ENCODE measurements around the gene STAT5A. TPM values are rescaled to one million over a fixed set of nuclear protein-coding genes. Genes with fewer than 3 reads are reported as not detected.

The STAT5A gene
- total and polyA plus RNA-seq, 9 of the 15 experiments (the other 6 are each of a cell fraction or from before 2014, with no cell fraction given) = 79.9 to 415 (median 196) TPM

DNA sequence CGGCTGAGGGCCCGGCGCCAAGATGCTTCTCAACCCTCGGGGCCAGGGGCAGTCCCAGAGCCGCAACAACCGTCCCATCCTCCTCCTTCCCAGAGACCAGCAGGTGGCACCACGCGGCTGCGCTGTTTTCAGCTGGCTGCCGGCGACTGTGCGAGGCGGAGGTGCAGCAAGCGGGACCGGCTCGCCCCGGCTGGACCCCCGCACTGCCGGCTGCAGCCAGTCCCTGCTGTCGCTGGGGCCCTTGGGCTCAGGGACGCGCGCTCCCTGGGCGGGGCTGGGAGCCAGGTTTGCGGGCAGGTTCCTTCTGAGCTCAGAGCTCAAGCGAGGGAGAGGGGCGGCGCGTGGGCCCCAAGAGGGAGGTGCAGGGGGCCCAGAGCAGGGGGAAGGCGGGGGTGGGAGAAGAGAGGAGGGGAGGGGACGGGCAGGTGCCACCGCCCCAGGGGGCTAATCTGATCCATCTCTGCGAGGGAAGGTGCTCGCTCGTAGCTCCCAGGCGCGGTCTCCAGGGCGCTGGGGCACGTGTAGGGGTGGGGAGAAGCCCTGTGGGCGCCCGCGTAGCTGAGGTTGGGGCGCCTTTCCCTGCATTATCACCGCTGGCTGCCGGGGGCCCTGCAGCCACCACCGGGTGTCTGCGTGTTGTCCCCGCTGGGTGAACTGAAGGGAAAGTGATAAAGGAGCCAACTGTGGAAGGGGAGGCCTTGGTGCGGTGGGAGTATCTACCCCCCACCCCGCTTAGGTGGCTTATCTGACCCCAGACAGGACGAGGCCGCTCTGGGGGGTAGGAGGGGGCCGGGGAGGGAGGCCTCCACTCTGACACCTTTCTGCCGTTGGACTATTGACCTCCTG is 24.2 kb downstream of the STAT5A start (continued):
- TF ChIP-seq, protein P1, sequence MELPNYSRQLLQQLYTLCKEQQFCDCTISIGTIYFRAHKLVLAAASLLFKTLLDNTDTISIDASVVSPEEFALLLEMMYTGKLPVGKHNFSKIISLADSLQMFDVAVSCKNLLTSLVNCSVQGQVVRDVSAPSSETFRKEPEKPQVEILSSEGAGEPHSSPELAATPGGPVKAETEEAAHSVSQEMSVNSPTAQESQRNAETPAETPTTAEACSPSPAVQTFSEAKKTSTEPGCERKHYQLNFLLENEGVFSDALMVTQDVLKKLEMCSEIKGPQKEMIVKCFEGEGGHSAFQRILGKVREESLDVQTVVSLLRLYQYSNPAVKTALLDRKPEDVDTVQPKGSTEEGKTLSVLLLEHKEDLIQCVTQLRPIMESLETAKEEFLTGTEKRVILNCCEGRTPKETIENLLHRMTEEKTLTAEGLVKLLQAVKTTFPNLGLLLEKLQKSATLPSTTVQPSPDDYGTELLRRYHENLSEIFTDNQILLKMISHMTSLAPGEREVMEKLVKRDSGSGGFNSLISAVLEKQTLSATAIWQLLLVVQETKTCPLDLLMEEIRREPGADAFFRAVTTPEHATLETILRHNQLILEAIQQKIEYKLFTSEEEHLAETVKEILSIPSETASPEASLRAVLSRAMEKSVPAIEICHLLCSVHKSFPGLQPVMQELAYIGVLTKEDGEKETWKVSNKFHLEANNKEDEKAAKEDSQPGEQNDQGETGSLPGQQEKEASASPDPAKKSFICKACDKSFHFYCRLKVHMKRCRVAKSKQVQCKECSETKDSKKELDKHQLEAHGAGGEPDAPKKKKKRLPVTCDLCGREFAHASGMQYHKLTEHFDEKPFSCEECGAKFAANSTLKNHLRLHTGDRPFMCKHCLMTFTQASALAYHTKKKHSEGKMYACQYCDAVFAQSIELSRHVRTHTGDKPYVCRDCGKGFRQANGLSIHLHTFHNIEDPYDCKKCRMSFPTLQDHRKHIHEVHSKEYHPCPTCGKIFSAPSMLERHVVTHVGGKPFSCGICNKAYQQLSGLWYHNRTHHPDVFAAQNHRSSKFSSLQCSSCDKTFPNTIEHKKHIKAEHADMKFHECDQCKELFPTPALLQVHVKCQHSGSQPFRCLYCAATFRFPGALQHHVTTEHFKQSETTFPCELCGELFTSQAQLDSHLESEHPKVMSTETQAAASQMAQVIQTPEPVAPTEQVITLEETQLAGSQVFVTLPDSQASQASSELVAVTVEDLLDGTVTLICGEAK (IDR thresholded peaks at IDR 0.05) = no peak
- TF ChIP-seq, protein P1 (CRISPR knock-in tag; IDR thresholded peaks at IDR 0.05) = no peak
- TF ChIP-seq CREBBP (IDR thresholded peaks at IDR 0.05; ENCODE audit: low read depth, low read length) (no peak), ZNF561 (CRISPR knock-in tag; conservative IDR thresholded peaks at IDR 0.05) (peak; percentile 23; the same call in 1 of the 2 replicates), ZNF696 (CRISPR knock-in tag; conservative IDR thresholded peaks at IDR 0.05) (no peak), POLR2B (IDR thresholded peaks at IDR 0.05; ENCODE audit: low read depth, partially characterized antibody) (peak; percentile 72), NCOA2 (IDR thresholded peaks at IDR 0.05; ENCODE audit: partially characterized antibody in 2 of 2) (peak in 1 of 2 experiments; percentile 89), SMAD1 (IDR thresholded peaks at IDR 0.05; ENCODE audit: low read depth, low read length, partially characterized antibody) (peak; percentile 94), RFX1 (IDR thresholded peaks at IDR 0.05) (no peak), SREBF2 (CRISPR knock-in tag; IDR thresholded peaks at IDR 0.05) (no peak), TEAD2 (tag; IDR thresholded peaks at IDR 0.05) (no peak)
- TF ChIP-seq, protein P2, sequence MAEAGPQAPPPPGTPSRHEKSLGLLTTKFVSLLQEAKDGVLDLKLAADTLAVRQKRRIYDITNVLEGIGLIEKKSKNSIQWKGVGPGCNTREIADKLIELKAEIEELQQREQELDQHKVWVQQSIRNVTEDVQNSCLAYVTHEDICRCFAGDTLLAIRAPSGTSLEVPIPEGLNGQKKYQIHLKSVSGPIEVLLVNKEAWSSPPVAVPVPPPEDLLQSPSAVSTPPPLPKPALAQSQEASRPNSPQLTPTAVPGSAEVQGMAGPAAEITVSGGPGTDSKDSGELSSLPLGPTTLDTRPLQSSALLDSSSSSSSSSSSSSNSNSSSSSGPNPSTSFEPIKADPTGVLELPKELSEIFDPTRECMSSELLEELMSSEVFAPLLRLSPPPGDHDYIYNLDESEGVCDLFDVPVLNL (CRISPR knock-in tag; IDR thresholded peaks at IDR 0.05; ENCODE audit: low read depth) = 0 out of 2 replicates have a peak, but pooled peaks have one; percentile 29
- TF ChIP-seq, protein P3, sequence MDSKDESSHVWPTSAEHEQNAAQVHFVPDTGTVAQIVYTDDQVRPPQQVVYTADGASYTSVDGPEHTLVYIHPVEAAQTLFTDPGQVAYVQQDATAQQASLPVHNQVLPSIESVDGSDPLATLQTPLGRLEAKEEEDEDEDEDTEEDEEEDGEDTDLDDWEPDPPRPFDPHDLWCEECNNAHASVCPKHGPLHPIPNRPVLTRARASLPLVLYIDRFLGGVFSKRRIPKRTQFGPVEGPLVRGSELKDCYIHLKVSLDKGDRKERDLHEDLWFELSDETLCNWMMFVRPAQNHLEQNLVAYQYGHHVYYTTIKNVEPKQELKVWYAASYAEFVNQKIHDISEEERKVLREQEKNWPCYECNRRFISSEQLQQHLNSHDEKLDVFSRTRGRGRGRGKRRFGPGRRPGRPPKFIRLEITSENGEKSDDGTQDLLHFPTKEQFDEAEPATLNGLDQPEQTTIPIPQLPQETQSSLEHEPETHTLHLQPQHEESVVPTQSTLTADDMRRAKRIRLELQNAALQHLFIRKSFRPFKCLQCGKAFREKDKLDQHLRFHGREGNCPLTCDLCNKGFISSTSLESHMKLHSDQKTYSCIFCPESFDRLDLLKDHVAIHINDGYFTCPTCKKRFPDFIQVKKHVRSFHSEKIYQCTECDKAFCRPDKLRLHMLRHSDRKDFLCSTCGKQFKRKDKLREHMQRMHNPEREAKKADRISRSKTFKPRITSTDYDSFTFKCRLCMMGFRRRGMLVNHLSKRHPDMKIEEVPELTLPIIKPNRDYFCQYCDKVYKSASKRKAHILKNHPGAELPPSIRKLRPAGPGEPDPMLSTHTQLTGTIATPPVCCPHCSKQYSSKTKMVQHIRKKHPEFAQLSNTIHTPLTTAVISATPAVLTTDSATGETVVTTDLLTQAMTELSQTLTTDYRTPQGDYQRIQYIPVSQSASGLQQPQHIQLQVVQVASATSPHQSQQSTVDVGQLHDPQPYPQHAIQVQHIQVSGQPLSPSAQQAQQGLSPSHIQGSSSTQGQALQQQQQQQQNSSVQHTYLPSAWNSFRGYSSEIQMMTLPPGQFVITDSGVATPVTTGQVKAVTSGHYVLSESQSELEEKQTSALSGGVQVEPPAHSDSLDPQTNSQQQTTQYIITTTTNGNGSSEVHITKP (IDR thresholded peaks at IDR 0.05; ENCODE audit: partially characterized antibody) = peak; percentile 38

Measured in K562 (cell line).